A549 (cell line): ENCODE data around the gene ALX1. TPM values are rescaled to one million over a fixed set of nuclear protein-coding genes. Genes with fewer than 3 reads are reported as not detected.

Experiments used
- ATAC-seq, 2 experiments: fragments of 200-7000 bp in 1 of 2; fragments of >200 bp in 1 of 2; cut with Nextera tagmentation in 1 of 2; cut with Tn5 transposase in 1 of 2; 3 replicates each; pipeline versions ENCODE4 v1.8.0 to v1.9.1; 2018 to 2020; ENCODE audit warnings: mild to moderate bottlenecking in 1 of 2, moderate library complexity in 1 of 2
- CTCF ChIA-PET: fragments of 300-600 bp; sonication (Branson Sonifier 250); formaldehyde crosslinking; extraction: SDS; loops from one replicate; lab custom pipeline; 2021; ENCODE audit warnings: antibody characterized with exemption, inconsistent platforms; lab: Yijun Ruan, JAX
- POLR2A ChIA-PET: fragments of 350-600 bp; formaldehyde crosslinking; extraction: SDS; loops from one replicate; lab custom pipeline; 2021; ENCODE audit warnings: antibody characterized with exemption, inconsistent platforms; lab: Yijun Ruan, JAX
- DNase-seq, 2 experiments: peaks; one replicate each; pipeline versions ENCODE4 v3.0.0 to v3.0.0-alpha.2; 2011 to 2016; ENCODE audit warnings: low read depth in 1 of 2, low spot score in 1 of 2
- FAIRE-seq: peaks from 2 replicates; lab custom pipeline; 2011; peaks lifted over from hg19 to GRCh38; lab: Jason Lieb, UNC
- H3K27ac ChIP-seq, 2 experiments: fragments of >200 bp; sonication (Bioruptor Twin); formaldehyde crosslinking; 3 replicates each; pipeline ENCODE4 v1.5.1; 2016 to 2017
- H3K4me1 ChIP-seq: fragments of >200 bp; sonication (Bioruptor Twin); formaldehyde crosslinking; 3 replicates; pipeline ENCODE4 v1.6.1; 2016
- H3K4me2 ChIP-seq: fragments of >200 bp; sonication (Bioruptor Twin); formaldehyde crosslinking; 3 replicates; pipeline ENCODE4 v1.6.1; 2016
- H3K4me3 ChIP-seq: fragments of >200 bp; sonication (Bioruptor Twin); formaldehyde crosslinking; 3 replicates; pipeline ENCODE4 v1.5.1; 2016
- H3K9me3 ChIP-seq: fragments of >200 bp; sonication (Bioruptor Twin); formaldehyde crosslinking; 3 replicates; pipeline ENCODE4 v1.6.1; 2016
- ATOH8 ChIP-seq: fragments of 250-450 bp; sonication (Bioruptor Pico); IDR thresholded peaks from 2 replicates; pipeline ENCODE4 v1.5.0; 2020; ENCODE audit warnings: low read depth, mild to moderate bottlenecking, moderate library complexity
- BCL3 ChIP-seq: fragments of >200 bp; sonication (Bioruptor Twin); formaldehyde crosslinking; IDR thresholded peaks from 3 replicates; pipeline ENCODE4 v1.6.1; 2016
- CBX2 ChIP-seq: fragments of 200-600 bp; sonication (generic); IDR thresholded peaks from 2 replicates; pipeline ENCODE4 v1.6.1; 2016; ENCODE audit warnings: low read depth, mild to moderate bottlenecking, borderline replicate concordance
- CHD2 ChIP-seq: fragments of 150-350 bp; IDR thresholded peaks from 2 replicates; pipeline ENCODE4 v1.6.1; 2014; ENCODE audit warnings: low read length; ENCODE audit not compliant: partially characterized antibody
- E2F6 ChIP-seq: IDR thresholded peaks from 2 replicates; pipeline ENCODE4 v1.6.1; 2012; ENCODE audit warnings: low read depth, borderline replicate concordance
- ELK1 ChIP-seq: fragments of 150-350 bp; IDR thresholded peaks from 2 replicates; pipeline ENCODE4 v1.6.1; 2014; ENCODE audit warnings: low read depth, mild to moderate bottlenecking, low read length
- ESRRA ChIP-seq: fragments of 150-350 bp; IDR thresholded peaks from 2 replicates; pipeline ENCODE4 v1.6.1; 2014; ENCODE audit warnings: mild to moderate bottlenecking, low read length, borderline replicate concordance
- FOSB ChIP-seq: fragments of 250-450 bp; sonication (Bioruptor Pico); IDR thresholded peaks from 2 replicates; pipeline ENCODE4 v1.5.0; 2020; ENCODE audit warnings: mild to moderate bottlenecking, moderate library complexity
- FOXS1 ChIP-seq: fragments of 250-450 bp; sonication (Bioruptor Pico); IDR thresholded peaks from 2 replicates; pipeline ENCODE4 v1.5.0; 2020; ENCODE audit warnings: mild to moderate bottlenecking, moderate library complexity
- HDAC2 ChIP-seq: fragments of 200-600 bp; sonication (generic); IDR thresholded peaks from 2 replicates; pipeline ENCODE4 v1.6.1; 2016
- HES2 ChIP-seq: fragments of >200 bp; sonication (Bioruptor Twin); formaldehyde crosslinking; IDR thresholded peaks from 2 replicates; pipeline ENCODE4 v1.6.1; 2016
- HEYL ChIP-seq: fragments of 250-450 bp; sonication (Bioruptor Pico); IDR thresholded peaks from 2 replicates; pipeline ENCODE4 v1.8.0; 2021; ENCODE audit warnings: mild to moderate bottlenecking, moderate library complexity
- HOXA7 ChIP-seq: fragments of 250-450 bp; sonication (Bioruptor Pico); IDR thresholded peaks from 2 replicates; pipeline ENCODE4 v1.5.0; 2020; ENCODE audit warnings: mild to moderate bottlenecking, moderate library complexity
- HOXB5 ChIP-seq: fragments of 250-450 bp; sonication (Bioruptor Pico); IDR thresholded peaks from 2 replicates; pipeline ENCODE4 v1.5.0; 2020; ENCODE audit warnings: mild to moderate bottlenecking, moderate library complexity
- JUNB ChIP-seq: fragments of >200 bp; sonication (Bioruptor Twin); formaldehyde crosslinking; IDR thresholded peaks from 2 replicates; pipeline ENCODE4 v1.6.1; 2016
- KDM1A ChIP-seq: fragments of 200-600 bp; sonication (generic); IDR thresholded peaks from 2 replicates; pipeline ENCODE4 v1.6.1; 2016; ENCODE audit warnings: low read depth, mild to moderate bottlenecking
- KDM5A ChIP-seq: fragments of 200-600 bp; sonication (generic); IDR thresholded peaks from 2 replicates; pipeline ENCODE4 v1.6.1; 2016; ENCODE audit warnings: antibody characterized with exemption, mild to moderate bottlenecking
- MAFK ChIP-seq: fragments of 450-650 bp; IDR thresholded peaks from 2 replicates; pipeline ENCODE4 v1.6.1; 2014; ENCODE audit not compliant: partially characterized antibody
- MAX ChIP-seq: IDR thresholded peaks from 2 replicates; pipeline ENCODE4 v1.6.1; 2012
- MAZ ChIP-seq: fragments of 150-350 bp; IDR thresholded peaks from 2 replicates; pipeline ENCODE4 v1.6.1; 2014; ENCODE audit warnings: antibody characterized with exemption, low read depth, low read length, borderline replicate concordance
- NFE2L2 ChIP-seq: fragments of 150-350 bp; conservative IDR thresholded peaks from 2 replicates; pipeline ENCODE4 v1.6.1; 2014; ENCODE audit warnings: low read length
- NPAS2 ChIP-seq: fragments of 250-450 bp; sonication (Bioruptor Pico); IDR thresholded peaks from 2 replicates; pipeline ENCODE4 v1.8.0; 2022; ENCODE audit warnings: mild to moderate bottlenecking, moderate library complexity, borderline replicate concordance
- NR3C1 ChIP-seq: fragments of >200 bp; sonication (Bioruptor Twin); formaldehyde crosslinking; IDR thresholded peaks from 3 replicates; pipeline ENCODE4 v1.6.1; 2017
- POLR2AphosphoS2 ChIP-seq: conservative IDR thresholded peaks from 2 replicates; pipeline ENCODE4 v1.6.1; 2012; ENCODE audit warnings: low read length, improper control_type of control experiment, inconsistent platforms
- RAD21 ChIP-seq, 2 experiments: fragments of >200 bp in 1 of 2; sonication (Bioruptor Twin) in 1 of 2; formaldehyde crosslinking in 1 of 2; IDR thresholded peaks in 1 of 2; conservative IDR thresholded peaks in 1 of 2; 2 replicates in 1 of 2; 3 replicates in 1 of 2; pipeline ENCODE4 v1.6.1; 2012 to 2018; ENCODE audit warnings: inconsistent platforms in 1 of 2
- RARB ChIP-seq: fragments of 250-450 bp; sonication (Bioruptor Pico); IDR thresholded peaks from 2 replicates; pipeline ENCODE4 v1.8.0; 2021; ENCODE audit warnings: mild to moderate bottlenecking, moderate library complexity
- RNF2 ChIP-seq: fragments of 200-600 bp; sonication (generic); IDR thresholded peaks from 2 replicates; pipeline ENCODE4 v1.6.1; 2016; ENCODE audit warnings: low read depth, mild to moderate bottlenecking, antibody characterized with exemption, moderate library complexity, borderline replicate concordance
- WGBS: methylation state at CpG from one replicate; pipeline ENCODE4 v1.1.6; 2017; ENCODE audit errors: missing lambda C conversion rate; 5-methylcytosine and 5-hydroxymethylcytosine counted together
- polyA plus RNA-seq, 4 experiments: library from polyadenylated mRNA; depleted of rRNA in 3 of 4; stranded (reverse); fragments of >200 nt; fragmentation: RNase III in 1 of 4; extraction: RNeasy Plus Mini Kit Qiagen cat#74134 plus additional on column Dnase treatment in 1 of 4; gene quantifications; 2 replicates in 3 of 4; 3 replicates in 1 of 4; pipeline ENCODE4 v1.2.3, GENCODE V29; 2011 to 2017

ALX1 gene
- polyA plus RNA-seq, 2 of the 4 experiments (the other 2 are of a cell fraction): 6.4 to 7.1 TPM

- ChIA-PET CTCF (interaction anchor here (1.1 kb wide), 1 partner anchor 12 kb away, joined by 3 read pairs; no protein-coding TSS in a partner anchor), POLR2A (no interaction called here)
- H3K9me3 ChIP-seq: no peaks in the 10 kb centered on the region
- WGBS: 27% methylated on average over 6 of the region's 6 CpGs
- no peaks in the 10 kb centered on the region for H3K4me1 ChIP-seq
- peak overlapping the region; percentile 63 to 68 for H3K27ac ChIP-seq
- H3K4me2 ChIP-seq: peak overlapping the region; percentile 95
- H3K4me3 ChIP-seq: peak overlapping the region; percentile 24; the same call in 2 of the 3 replicates
- peak in 1 of 2 experiments; percentile 43 for DNase-seq
- TF ChIP-seq CBX2: no peak
- TF ChIP-seq FOSB (CRISPR knock-in tag): no peak
- no peak for TF ChIP-seq HEYL
- no peak for TF ChIP-seq HOXA7 (CRISPR knock-in tag)
- TF ChIP-seq KDM5A: no peak
- TF ChIP-seq RARB (CRISPR knock-in tag): no peak
- no peak for TF ChIP-seq HDAC2
- TF ChIP-seq ELK1: no peak
- no peak for TF ChIP-seq RAD21 (conservative IDR thresholded peaks at IDR 0.05 in 1 of 2, IDR thresholded peaks at IDR 0.05 in 1 of 2)
- no peak for TF ChIP-seq NFE2L2
- no peak for TF ChIP-seq ESRRA
- no peak for TF ChIP-seq NPAS2
- no peak for TF ChIP-seq KDM1A
- no peak for TF ChIP-seq BCL3
- TF ChIP-seq RNF2: no peak
- TF ChIP-seq JUNB: no peak
- TF ChIP-seq E2F6: no peak
- no peak for TF ChIP-seq POLR2AphosphoS2
- TF ChIP-seq NR3C1: no peak
- TF ChIP-seq, all 56 proteins: peak for 0
- ATAC-seq (peak in 1 of 2 experiments; percentile 10; a peak in 1 of 6 replicates), FAIRE-seq (no peak)
Measured at GRCh38 chr12:85283560-85283959, 3.5 kb downstream of the ALX1 start.

- ATAC-seq (no peak), DNase-seq (no peak), FAIRE-seq (no peak)
- no peaks in the 10 kb centered on the region for H3K4me1 ChIP-seq
- CTCF ChIA-PET: no interaction called here
- POLR2A ChIA-PET: no interaction called here
- H3K4me3 ChIP-seq: no peak overlapping the region
- 21% methylated on average over 3 of the region's 3 CpGs for WGBS
- TF ChIP-seq ATOH8 (CRISPR knock-in tag) (no peak), MAZ (no peak), HES2 (no peak), MAFK (no peak), MAX (no peak), FOXS1 (CRISPR knock-in tag) (no peak), CHD2 (no peak), HOXB5 (CRISPR knock-in tag) (no peak), HOXA7 (CRISPR knock-in tag) (no peak), CBX2 (no peak)
- H3K9me3 ChIP-seq: no peaks in the 10 kb centered on the region
- peak overlapping the region; percentile 42 for H3K4me2 ChIP-seq
- no peak overlapping the region for H3K27ac ChIP-seq
Measured at GRCh38 chr12:85296362-85296761, 16.3 kb downstream of the ALX1 start.
